ENCODE measurements around the gene HECW1. TPM values are rescaled to one million over a fixed set of nuclear protein-coding genes. Genes with fewer than 3 reads are reported as not detected.
"Not testable (repeated sequence)": the region's sequence is repeated elsewhere in the genome, so short reads cannot be mapped to it uniquely, and the experiment has no call there.

The HECW1 gene
- total RNA-seq, 3 donors from 2014 or later = not detected

- peaks cover 2% of the 10 kb centered on the region for H3K4me1 Mint-ChIP-seq (ENCODE audit: low read depth)
- H3K36me3 Mint-ChIP-seq (ENCODE audit: insufficient read depth) = no peaks in the 10 kb centered on the region
- DNase-seq = no peak
- no peaks in the 10 kb centered on the region for H3K9me3 Mint-ChIP-seq
- H3K4me3 Mint-ChIP-seq = no peak overlapping the region
- ATAC-seq = no peak
- H3K27me3 Mint-ChIP-seq (ENCODE audit: low read depth) = peaks cover 16% of the 10 kb centered on the region
These were observed 355.4 kb downstream of the HECW1 start for GRCh38 chr7:43467846-43468245.

- no peak for DNase-seq
- Mint-ChIP-seq H3K4me1 (ENCODE audit: low read depth) (peaks cover 2% of the 10 kb centered on the region), H3K4me3 (no peak overlapping the region), H3K27me3 (ENCODE audit: low read depth) (peaks cover 12% of the 10 kb centered on the region), H3K36me3 (ENCODE audit: insufficient read depth) (no peaks in the 10 kb centered on the region), H3K9me3 (no peaks in the 10 kb centered on the region)
- ATAC-seq = no peak
These were observed 356.6 kb downstream of the HECW1 start for GRCh38 chr7:43469051-43469450.

- H3K4me1 Mint-ChIP-seq (ENCODE audit: low read depth) = peaks cover 2% of the 10 kb centered on the region
- H3K9me3 Mint-ChIP-seq = no peaks in the 10 kb centered on the region
- no peak overlapping the region for H3K4me3 Mint-ChIP-seq
- no peak for DNase-seq
- no peak for ATAC-seq
- peaks cover 12% of the 10 kb centered on the region for H3K27me3 Mint-ChIP-seq (ENCODE audit: low read depth)
- H3K36me3 Mint-ChIP-seq (ENCODE audit: insufficient read depth) = no peaks in the 10 kb centered on the region
These were observed 357.7 kb downstream of the HECW1 start for GRCh38 chr7:43470110-43470509.

- Mint-ChIP-seq H3K4me3 (no peak overlapping the region), H3K9me3 (no peaks in the 10 kb centered on the region), H3K36me3 (ENCODE audit: insufficient read depth) (no peaks in the 10 kb centered on the region), H3K4me1 (ENCODE audit: low read depth) (peaks cover 2% of the 10 kb centered on the region), H3K27me3 (ENCODE audit: low read depth) (peaks cover 2% of the 10 kb centered on the region)
- ATAC-seq (no peak), DNase-seq (no peak)
These were observed 363.5 kb downstream of the HECW1 start for GRCh38 chr7:43475983-43476382.

DNA sequence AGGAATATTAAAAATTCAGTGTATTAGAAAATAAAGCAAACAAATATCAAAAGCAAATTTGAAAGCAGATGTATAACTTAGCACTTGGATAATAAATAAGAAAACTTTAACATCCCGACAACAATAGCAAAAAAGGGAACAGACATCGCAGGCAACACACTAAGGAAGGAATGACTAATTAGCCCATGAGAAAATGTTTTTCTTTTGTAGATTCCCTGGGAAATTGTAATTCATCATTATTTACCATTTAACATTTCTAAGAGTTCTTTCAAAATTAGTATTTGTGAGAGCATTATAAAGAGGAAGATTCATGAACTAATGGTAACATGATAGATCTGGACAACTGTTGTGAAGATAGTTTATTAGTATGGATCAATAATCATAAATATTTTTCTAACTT is 364.4 kb downstream of the HECW1 start:
- H3K4me3 Mint-ChIP-seq = no peak overlapping the region
- H3K4me1 Mint-ChIP-seq (ENCODE audit: low read depth) = peaks cover 2% of the 10 kb centered on the region
- no peaks in the 10 kb centered on the region for H3K9me3 Mint-ChIP-seq
- no peak for ATAC-seq
- peaks cover under 1% of the 10 kb centered on the region for H3K27me3 Mint-ChIP-seq (ENCODE audit: low read depth)
- no peak for DNase-seq
- H3K36me3 Mint-ChIP-seq (ENCODE audit: insufficient read depth) = no peaks in the 10 kb centered on the region

- Mint-ChIP-seq H3K4me3 (no peak overlapping the region), H3K36me3 (ENCODE audit: insufficient read depth) (no peaks in the 10 kb centered on the region), H3K9me3 (no peaks in the 10 kb centered on the region), H3K4me1 (ENCODE audit: low read depth) (peaks cover 2% of the 10 kb centered on the region), H3K27me3 (ENCODE audit: low read depth) (no peaks in the 10 kb centered on the region)
- DNase-seq (no peak), ATAC-seq (no peak)
These were observed 366.6 kb downstream of the HECW1 start for GRCh38 chr7:43479042-43479441.

DNA sequence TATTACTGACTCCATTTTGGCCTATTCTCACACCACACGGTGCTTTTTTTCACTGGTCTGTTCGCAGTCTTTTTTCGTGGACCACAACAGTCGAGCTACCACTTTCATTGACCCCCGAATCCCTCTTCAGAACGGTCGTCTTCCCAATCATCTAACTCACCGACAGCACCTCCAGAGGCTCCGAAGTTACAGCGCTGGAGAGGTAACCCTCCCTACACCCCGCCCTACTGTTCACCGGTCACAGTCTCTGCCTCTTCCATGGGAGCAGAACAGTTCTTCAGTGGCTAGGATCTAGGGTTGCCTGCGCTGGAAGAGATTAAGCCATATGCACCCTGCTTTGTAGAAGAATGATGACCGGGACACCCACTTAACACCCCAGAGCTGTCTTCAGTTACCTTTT is 367.1 kb downstream of the HECW1 start:
- no peaks in the 10 kb centered on the region for H3K27me3 Mint-ChIP-seq (ENCODE audit: low read depth)
- no peaks in the 10 kb centered on the region for H3K9me3 Mint-ChIP-seq
- ATAC-seq = no peak

DNA sequence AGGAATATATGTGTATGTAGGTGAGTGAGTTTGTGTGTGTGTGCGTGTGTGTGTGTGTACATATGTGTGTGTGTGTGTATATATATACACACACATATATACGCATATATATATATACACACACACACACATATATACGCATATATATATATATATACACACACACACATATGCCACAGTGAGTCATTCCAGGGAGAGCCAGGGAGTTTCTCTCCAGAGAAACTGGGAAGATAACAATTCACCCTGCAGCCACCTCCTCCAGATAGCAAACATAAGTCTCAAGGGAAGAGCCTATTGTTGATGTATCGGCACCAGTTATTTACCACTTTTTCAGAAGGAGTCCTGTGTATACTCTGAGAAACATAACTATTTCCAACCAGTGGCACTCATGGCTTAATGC is 368.1 kb downstream of the HECW1 start:
- Mint-ChIP-seq H3K4me3 (no peak overlapping the region), H3K9me3 (no peaks in the 10 kb centered on the region), H3K36me3 (ENCODE audit: insufficient read depth) (no peaks in the 10 kb centered on the region), H3K4me1 (ENCODE audit: low read depth) (peaks cover 2% of the 10 kb centered on the region), H3K27me3 (ENCODE audit: low read depth) (no peaks in the 10 kb centered on the region)
- DNase-seq (no peak), ATAC-seq (no peak)

More for the DNA sequence above, 367.1 kb downstream of the HECW1 start:
- H3K4me1 Mint-ChIP-seq (ENCODE audit: low read depth) = peaks cover 2% of the 10 kb centered on the region
- no peaks in the 10 kb centered on the region for H3K36me3 Mint-ChIP-seq (ENCODE audit: insufficient read depth)
- no peak overlapping the region for H3K4me3 Mint-ChIP-seq
- DNase-seq = no peak

DNA sequence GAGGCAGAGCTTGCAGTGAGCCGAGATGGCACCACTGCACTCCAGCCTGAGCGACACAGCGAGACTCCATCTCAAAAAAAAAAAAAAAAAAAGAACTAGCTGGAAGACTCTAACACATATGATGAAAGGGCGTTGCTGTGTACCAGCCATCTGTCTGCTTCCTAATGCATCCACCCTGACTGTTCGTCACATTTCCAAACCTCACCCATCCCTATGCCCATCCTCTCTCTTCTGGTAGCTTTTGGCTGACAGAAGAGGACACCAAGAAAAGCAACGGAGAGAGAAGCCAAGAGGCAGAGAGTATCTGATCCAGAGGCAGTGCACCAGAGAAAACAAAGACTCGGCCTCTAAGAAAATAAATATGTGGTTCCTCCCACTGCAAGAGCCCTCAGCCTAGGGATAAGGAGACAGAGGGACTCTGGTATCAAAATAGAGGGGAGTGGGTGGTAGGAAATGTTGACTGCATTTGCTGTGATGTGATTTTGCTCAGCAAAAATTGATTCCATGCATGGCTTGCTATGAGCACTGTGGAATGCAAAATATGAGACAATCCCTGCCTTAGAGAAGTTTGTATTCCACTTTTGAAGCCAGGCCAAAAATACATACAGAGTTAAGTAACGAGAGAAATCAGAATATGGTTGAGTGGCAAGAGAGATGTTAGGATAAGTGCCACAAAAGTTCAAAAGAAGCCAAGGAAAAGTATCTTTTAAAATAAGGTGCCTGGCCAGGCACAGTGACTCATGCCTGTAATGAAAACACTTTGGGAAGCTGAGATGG is 369.6 kb downstream of the HECW1 start:
- no peak for ATAC-seq
- Mint-ChIP-seq H3K36me3 (ENCODE audit: insufficient read depth) (no peaks in the 10 kb centered on the region), H3K27me3 (ENCODE audit: low read depth) (no peaks in the 10 kb centered on the region), H3K4me3 (no peak overlapping the region), H3K9me3 (no peaks in the 10 kb centered on the region), H3K4me1 (ENCODE audit: low read depth) (peaks cover 2% of the 10 kb centered on the region)
- DNase-seq = no peak

DNA sequence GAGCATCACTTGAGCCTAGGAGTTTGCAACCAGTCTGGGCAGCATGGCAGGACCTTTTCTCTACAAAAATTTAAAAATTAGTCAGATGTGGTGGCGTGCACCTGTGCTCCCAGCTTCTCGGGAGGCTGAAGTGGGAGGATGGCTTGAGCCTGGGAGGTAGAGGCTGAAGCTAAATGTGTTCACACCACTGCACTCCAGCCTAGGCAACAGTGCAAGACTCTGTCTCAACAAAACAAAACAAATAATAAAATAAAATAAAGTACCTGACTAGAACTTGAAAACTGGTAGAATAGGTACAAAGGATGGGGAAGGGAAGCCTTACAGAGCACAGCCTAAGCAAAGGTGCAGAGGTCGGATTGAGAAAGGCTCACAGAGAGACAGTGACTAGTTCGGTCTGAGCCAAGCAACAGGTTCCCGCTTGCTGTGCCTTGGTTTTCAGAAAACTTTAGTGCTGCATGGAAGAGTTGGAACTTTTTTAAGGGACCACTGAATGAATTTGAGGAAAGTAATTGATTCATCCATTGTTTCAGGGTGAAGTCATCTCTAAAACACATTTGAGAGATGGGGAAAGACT is 370.3 kb downstream of the HECW1 start:
- Mint-ChIP-seq H3K27me3 (ENCODE audit: low read depth) (no peaks in the 10 kb centered on the region), H3K4me1 (ENCODE audit: low read depth) (no peaks in the 10 kb centered on the region), H3K9me3 (no peaks in the 10 kb centered on the region), H3K36me3 (ENCODE audit: insufficient read depth) (no peaks in the 10 kb centered on the region), H3K4me3 (no peak overlapping the region)
- ATAC-seq (no peak), DNase-seq (no peak)

DNA sequence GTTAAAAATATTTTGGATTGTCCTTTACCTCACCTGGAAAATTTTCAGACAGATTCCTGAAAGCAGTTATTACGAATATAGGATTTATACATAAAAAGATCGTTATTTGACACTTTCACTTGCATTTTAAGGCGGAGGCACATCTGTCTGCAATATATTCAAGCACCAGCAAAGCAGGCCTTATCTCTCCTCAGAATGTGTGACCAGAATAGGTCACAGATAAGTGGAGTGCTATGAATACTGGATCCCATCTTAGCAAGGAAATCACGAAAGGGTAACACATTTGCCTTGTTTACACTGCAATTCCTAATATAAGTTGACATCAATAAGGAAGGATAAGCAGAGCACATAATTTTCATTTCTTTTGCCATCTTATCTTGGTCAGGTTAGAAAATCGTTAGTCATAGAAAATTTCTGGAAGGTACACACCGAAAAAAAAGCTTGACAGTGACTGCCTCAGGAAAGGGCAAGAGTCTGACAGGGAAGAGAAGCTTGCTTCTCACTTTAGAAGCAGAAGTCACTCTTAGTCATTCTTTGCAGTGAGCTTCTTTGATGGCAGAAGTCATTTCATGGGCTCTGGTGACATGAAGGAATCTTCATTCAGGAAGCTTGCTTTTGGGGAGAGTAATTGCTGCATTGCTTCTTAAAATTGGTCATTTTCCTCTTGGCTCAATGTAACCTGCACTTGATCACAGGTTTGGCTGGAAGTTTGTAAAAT is 372.4 kb downstream of the HECW1 start:
- H3K4me3 Mint-ChIP-seq = no peak overlapping the region
- H3K36me3 Mint-ChIP-seq (ENCODE audit: insufficient read depth) = no peaks in the 10 kb centered on the region
- no peaks in the 10 kb centered on the region for H3K27me3 Mint-ChIP-seq (ENCODE audit: low read depth)
- no peaks in the 10 kb centered on the region for H3K4me1 Mint-ChIP-seq (ENCODE audit: low read depth)
- DNase-seq (no peak), ATAC-seq (no peak)
- no peaks in the 10 kb centered on the region for H3K9me3 Mint-ChIP-seq

DNA sequence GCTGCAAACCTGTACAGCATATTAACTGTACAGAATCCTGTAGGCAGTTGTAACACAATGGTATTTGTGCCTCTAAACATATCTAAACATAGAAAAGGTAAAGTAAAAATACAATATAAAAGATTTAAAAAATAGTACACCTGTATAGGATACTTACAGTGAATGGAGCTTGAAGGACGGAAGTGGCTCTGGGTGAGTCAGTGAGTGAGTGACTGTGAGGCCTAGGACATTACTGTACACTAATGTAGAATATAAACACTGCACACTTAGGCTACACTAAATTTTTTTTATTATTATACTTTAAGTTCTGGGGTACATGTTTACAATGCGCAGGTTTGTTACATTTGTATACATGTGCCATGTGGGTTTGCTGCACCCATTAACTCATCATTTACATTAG is 373.1 kb downstream of the HECW1 start:
- H3K9me3 Mint-ChIP-seq = no peaks in the 10 kb centered on the region
- no peaks in the 10 kb centered on the region for H3K27me3 Mint-ChIP-seq (ENCODE audit: low read depth)
- DNase-seq (no peak), ATAC-seq (no peak)
- H3K4me1 Mint-ChIP-seq (ENCODE audit: low read depth) = no peaks in the 10 kb centered on the region
- H3K36me3 Mint-ChIP-seq (ENCODE audit: insufficient read depth) = no peaks in the 10 kb centered on the region
- no peak overlapping the region for H3K4me3 Mint-ChIP-seq

- not testable (repeated sequence) for DNase-seq; H3K36me3 Mint-ChIP-seq (ENCODE audit: insufficient read depth); H3K9me3 Mint-ChIP-seq; ATAC-seq; H3K4me3 Mint-ChIP-seq; H3K27me3 Mint-ChIP-seq (ENCODE audit: low read depth); H3K4me1 Mint-ChIP-seq (ENCODE audit: low read depth)
These were observed 373.6 kb downstream of the HECW1 start for GRCh38 chr7:43486008-43486407.

DNA sequence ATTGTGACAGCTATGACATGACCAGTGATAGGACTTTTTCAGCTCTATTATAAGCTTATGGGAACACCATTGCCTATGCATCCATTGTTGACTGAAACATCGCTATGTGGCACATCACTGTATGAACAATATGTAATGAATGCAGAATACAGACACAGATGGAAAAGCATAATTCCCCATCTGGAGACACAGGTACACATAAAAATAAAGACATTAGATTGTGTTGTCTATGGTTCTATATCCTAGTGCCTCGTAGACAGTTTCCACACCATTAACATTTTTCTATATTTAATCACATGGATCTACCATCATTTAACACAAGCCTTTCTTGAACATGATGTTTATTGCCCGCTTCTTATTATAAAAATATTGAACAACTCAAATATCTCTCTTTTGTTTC is 374.2 kb downstream of the HECW1 start:
- ATAC-seq (no peak), DNase-seq (no peak)
- H3K4me3 Mint-ChIP-seq = no peak overlapping the region
- H3K36me3 Mint-ChIP-seq (ENCODE audit: insufficient read depth) = no peaks in the 10 kb centered on the region
- no peaks in the 10 kb centered on the region for H3K27me3 Mint-ChIP-seq (ENCODE audit: low read depth)
- no peaks in the 10 kb centered on the region for H3K9me3 Mint-ChIP-seq
- H3K4me1 Mint-ChIP-seq (ENCODE audit: low read depth) = no peaks in the 10 kb centered on the region

- Mint-ChIP-seq H3K27me3 (ENCODE audit: low read depth) (no peaks in the 10 kb centered on the region), H3K9me3 (no peaks in the 10 kb centered on the region), H3K4me1 (ENCODE audit: low read depth) (no peaks in the 10 kb centered on the region), H3K36me3 (ENCODE audit: insufficient read depth) (no peaks in the 10 kb centered on the region), H3K4me3 (no peak overlapping the region)
- no peak for ATAC-seq
- DNase-seq = no peak
These were observed 375.3 kb downstream of the HECW1 start for GRCh38 chr7:43487731-43488073.
